ENCODE measurements around the gene MAN2A2.
"Not testable (repeated sequence)": the region's sequence is repeated elsewhere in the genome, so short reads cannot be mapped to it uniquely, and the experiment has no call there.

MAN2A2 gene

GRCh38 chr15:90871716-90872485, 31.2 kb upstream of the MAN2A2 start:
- FAIRE-seq = no peak

DNA sequence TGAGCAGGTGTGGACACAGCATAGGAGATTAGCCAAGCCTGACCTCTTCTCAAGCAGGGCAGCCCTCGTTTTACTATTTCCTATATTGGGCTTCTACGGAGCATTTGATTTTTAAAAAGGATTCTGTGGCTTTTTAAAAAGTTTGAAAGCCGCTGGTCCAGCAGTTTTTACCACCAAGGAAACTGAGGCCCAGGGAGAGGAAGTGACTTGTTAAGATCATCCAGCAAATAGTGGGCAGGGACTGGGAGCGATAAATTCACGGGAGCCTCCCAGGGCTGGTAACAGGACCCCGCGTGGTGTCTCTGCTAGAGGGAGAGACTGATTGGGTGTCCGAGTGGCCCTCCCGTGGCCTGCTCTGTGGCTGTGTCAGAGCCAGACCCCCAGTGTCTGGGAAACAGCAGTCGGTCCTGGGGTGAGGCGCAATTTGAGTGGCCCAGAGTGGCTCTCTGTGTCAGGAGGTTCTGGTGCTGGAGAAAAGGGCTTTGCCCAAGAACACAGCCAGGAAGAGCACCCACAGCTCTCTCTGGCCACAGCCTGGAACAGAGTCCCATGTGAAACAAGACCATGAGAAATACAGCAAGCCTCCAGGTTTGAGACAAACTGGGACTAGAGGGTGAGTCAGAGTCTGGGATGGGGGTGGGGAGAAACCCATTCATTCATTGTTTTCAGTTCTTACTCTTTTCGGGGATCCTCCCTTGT, 30.5 kb upstream of the MAN2A2 start:
- FAIRE-seq = no peak

DNA sequence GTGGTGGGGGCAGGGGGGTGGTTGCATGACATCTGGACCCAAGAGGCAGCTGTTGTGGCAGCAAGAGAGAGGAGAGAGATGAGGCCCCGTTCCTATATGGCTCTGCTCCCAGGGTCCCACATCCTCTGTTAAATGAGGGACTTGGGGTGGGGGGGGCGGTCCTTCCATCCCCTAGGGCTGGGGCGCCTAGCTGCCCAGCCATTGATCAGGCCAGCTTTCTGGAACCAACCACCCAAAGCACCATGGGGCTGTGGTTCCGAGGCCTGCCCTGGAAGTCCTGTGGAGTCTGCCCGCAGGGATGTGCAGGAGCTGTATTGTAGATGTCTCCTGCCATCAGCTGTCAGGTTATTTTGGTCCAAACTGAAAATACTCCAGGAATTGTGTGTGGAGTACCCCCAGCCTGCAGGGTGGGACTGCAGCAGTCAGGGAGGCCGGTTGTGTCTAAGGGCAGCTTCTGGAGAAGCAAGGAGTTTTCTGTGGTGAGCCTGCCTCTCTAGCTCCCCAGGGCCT, 29.6 kb upstream of the MAN2A2 start:
- no peak for FAIRE-seq

DNA sequence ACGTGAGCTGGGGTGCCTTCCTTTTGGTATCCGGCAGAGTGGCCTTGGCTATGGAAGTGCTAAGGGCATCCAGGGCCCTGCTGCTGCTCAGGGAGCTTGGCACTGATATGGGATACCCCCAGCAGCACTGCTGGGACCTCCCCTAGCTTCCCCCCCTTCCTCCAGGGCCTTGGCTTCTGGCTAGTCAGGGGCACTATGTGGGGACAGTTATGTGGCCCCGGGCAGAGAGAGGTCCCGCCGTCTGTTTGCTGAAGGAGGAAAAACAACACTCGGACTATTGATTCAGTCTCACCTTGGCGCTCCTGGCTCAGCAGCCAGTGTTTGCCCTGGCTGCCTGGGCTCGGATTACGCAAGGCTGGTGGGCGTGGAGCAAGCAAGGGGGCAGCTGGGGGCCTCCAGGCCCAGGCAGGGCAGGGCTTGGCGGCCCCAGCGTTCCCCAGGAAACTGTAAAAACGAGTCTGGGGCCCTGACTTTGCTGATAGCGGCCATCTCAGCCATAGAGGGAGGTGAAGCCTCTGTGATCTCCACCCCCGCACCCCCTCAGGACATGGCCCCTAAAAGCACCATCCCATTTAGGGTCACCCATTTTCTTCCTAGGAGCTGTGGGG, 29.0 kb upstream of the MAN2A2 start:
- FAIRE-seq = no peak

DNA sequence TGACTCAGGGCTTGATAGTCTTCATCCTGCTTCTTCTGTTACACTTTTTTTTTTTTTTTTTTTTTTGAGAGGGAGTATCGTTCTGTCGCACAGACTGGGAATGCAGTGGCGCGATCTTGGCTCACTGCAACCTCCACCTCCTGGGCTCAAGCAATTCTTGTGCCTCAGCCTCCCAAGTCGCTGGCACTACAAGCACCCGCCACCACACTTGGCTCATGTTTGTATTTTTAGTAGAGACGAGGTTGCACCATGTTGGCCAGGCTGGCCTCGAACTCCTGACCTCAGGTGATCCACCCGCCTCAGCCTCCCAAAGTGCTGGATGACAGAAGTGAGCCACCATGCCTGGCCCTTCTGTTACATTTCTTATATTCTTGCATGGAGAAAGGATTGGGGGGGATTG, 28.1 kb upstream of the MAN2A2 start:
- not testable (repeated sequence) for FAIRE-seq

- FAIRE-seq = no peak
Observed at GRCh38 chr15:90875549-90875981, 27.5 kb upstream of the MAN2A2 start.

GRCh38 chr15:90876046-90876445, 27.1 kb upstream of the MAN2A2 start:
- FAIRE-seq = no peak

- FAIRE-seq = no peak
Observed at GRCh38 chr15:90876512-90877170, 26.5 kb upstream of the MAN2A2 start.

DNA sequence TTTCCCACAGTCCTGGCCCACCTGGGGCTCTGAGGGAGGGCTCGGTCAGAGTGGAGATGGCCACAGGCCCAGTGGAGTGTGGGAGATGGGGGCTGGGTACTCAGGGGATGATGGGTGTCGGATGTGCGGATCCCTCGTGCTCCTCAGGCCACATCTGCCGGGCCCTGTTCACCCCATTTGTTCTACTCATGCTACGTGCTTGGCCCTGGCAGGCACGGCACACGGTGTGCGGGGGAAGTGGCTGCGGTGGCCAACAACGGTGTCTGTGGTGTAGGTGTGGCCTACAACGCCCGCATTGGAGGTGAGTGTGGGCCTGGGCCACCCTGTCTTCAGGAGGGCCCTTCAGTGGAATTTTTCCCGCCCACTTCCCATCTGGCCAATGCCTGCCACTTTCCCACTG, 25.8 kb upstream of the MAN2A2 start:
- FAIRE-seq = no peak

DNA sequence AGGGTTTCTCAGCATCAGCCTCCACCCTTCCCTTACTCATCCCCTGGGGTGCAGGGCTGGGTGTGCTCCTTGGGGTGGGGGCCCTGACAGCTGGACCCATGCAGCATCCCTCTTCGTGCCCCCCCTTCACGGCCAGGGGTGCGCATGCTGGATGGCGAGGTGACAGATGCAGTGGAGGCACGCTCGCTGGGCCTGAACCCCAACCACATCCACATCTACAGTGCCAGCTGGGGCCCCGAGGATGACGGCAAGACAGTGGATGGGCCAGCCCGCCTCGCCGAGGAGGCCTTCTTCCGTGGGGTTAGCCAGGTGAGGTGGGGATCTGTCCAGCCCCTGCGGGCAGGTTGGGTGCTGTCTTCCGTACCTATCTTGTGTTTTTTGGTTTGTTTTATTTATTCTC, 25.1 kb upstream of the MAN2A2 start:
- no peak for FAIRE-seq

- FAIRE-seq = no peak
Observed at GRCh38 chr15:90878660-90879059, 24.4 kb upstream of the MAN2A2 start.

DNA sequence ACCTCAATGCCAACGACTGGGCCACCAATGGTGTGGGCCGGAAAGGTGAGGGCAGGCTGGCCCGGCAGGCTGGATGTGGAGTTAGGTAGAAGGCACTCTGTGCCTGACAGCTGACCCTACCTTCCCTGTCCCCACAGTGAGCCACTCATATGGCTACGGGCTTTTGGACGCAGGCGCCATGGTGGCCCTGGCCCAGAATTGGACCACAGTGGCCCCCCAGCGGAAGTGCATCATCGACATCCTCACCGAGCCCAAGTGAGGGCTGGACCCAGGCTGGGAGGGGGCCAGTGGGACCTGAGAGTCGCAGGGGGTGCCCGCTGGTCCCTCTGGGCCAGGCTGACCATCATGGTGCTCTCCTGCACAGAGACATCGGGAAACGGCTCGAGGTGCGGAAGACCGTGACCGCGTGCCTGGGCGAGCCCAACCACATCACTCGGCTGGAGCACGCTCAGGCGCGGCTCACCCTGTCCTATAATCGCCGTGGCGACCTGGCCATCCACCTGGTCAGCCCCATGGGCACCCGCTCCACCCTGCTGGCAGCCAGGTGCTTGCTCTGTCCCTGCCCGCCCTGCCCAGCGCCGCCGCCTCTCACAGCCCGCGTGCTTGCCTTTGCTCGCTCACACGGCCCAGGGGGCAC, 23.3 kb upstream of the MAN2A2 start:
- FAIRE-seq = no peak

GRCh38 chr15:90880381-90881145, 22.5 kb upstream of the MAN2A2 start:
- FAIRE-seq = no peak

DNA sequence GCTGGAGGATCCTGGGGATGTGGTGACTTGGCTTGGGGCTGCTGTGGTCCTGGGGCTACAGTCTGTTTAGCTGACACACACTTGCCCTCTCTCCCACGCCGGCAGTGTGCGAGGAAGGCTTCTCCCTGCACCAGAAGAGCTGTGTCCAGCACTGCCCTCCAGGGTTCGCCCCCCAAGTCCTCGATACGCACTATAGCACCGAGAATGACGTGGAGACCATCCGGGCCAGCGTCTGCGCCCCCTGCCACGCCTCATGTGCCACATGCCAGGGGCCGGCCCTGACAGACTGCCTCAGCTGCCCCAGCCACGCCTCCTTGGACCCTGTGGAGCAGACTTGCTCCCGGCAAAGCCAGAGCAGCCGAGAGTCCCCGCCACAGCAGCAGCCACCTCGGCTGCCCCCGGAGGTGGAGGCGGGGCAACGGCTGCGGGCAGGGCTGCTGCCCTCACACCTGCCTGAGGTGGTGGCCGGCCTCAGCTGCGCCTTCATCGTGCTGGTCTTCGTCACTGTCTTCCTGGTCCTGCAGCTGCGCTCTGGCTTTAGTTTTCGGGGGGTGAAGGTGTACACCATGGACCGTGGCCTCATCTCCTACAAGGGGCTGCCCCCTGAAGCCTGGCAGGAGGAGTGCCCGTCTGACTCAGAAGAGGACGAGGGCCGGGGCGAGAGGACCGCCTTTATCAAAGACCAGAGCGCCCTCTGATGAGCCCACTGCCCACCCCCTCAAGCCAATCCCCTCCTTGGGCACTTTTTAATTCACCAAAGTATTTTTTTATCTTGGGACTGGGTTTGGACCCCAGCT, 21.7 kb upstream of the MAN2A2 start:
- no peak for FAIRE-seq

- FAIRE-seq = no peak
Observed at GRCh38 chr15:90881978-90882721, 21.0 kb upstream of the MAN2A2 start.

DNA sequence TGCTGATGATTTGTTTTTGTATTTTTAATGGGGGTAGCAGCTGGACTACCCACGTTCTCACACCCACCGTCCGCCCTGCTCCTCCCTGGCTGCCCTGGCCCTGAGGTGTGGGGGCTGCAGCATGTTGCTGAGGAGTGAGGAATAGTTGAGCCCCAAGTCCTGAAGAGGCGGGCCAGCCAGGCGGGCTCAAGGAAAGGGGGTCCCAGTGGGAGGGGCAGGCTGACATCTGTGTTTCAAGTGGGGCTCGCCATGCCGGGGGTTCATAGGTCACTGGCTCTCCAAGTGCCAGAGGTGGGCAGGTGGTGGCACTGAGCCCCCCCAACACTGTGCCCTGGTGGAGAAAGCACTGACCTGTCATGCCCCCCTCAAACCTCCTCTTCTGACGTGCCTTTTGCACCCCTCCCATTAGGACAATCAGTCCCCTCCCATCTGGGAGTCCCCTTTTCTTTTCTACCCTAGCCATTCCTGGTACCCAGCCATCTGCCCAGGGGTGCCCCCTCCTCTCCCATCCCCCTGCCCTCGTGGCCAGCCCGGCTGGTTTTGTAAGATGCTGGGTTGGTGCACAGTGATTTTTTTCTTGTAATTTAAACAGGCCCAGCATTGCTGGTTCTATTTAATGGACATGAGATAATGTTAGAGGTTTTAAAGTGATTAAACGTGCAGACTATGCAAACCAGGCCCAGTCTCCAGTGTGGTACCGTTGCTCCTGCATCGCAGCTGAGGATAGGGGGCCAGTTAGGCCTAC, 20.1 kb upstream of the MAN2A2 start:
- FAIRE-seq = no peak

GRCh38 chr15:90883526-90883975, 19.6 kb upstream of the MAN2A2 start:
- no peak for FAIRE-seq

DNA sequence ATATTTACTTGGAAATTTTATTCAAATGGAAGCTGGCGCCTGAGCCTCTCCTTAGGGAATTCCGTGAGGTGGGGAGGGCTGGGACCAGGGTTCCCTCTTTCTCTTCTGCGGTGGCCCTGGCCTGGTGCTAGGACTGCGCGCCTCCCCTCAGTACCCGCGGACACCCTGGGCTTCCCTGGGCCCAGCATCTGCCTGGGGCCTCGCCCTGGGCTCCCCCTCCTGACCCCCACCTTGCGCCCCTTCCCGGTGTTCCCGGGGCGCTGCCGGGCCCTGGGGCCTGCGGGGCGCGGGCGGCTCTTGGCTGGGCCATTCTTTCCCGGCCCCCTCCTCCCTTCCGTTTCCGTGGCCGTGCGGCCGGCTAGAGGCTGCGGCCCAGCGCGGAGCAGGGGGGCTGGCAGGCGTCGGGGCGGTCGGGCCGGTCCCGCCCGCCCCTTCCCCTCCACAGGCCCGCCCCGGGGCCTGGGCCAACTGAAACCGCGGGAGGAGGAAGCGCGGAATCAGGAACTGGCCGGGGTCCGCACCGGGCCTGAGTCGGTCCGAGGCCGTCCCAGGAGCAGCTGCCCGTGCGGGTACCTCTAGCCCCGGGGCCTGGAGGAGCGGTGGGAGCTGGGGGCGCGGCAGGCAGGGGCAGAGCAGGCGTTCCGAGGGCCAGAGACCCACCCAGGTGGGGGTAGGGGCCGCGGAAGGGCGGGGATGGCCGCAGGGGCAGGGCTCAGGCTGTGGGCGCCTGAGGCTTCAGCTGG, 19.0 kb upstream of the MAN2A2 start, which contains the start of gene FES:
Gene FES (plus strand): TSS at position 529 of the 743 bp plus-strand sequence. CDS start 542 bp downstream, outside the sequence.
- no peak for FAIRE-seq
